LHCN-M2 (cell line): ENCODE data around the gene GPSM3. TPM values are rescaled to one million over a fixed set of nuclear protein-coding genes. Genes with fewer than 3 reads are reported as not detected.
"Not testable (repeated sequence)": the region's sequence is repeated elsewhere in the genome, so short reads cannot be mapped to it uniquely, and the experiment has no call there.

Experiments
- DNase-seq: peaks from one replicate; pipeline ENCODE4 v3.0.0-alpha.2; 2012; ENCODE audit warnings: low read depth
- total RNA-seq: library from RNA; depleted of rRNA; stranded (reverse); fragments of >200 nt; gene quantifications from 2 replicates; pipeline ENCODE4 v1.2.3, GENCODE V29; 2014

Gene GPSM3
- total RNA-seq, 1 experiment from 2014 or later: 1.4 TPM

- no peak for DNase-seq
Observed at GRCh38 chr6:32203426-32204267, 11.2 kb upstream of the GPSM3 start.

- DNase-seq: no peak
Observed at GRCh38 chr6:32202186-32202585, 9.7 kb upstream of the GPSM3 start.

GRCh38 chr6:32200711-32201475, 8.4 kb upstream of the GPSM3 start:
- DNase-seq: no peak

- DNase-seq: no peak
Observed at GRCh38 chr6:32198866-32199265, 6.4 kb upstream of the GPSM3 start.

GRCh38 chr6:32198345-32198696, 5.9 kb upstream of the GPSM3 start:
- DNase-seq: no peak

GRCh38 chr6:32196682-32197616, 4.5 kb upstream of the GPSM3 start:
- DNase-seq: no peak

- peak; percentile 81 for DNase-seq
Observed at GRCh38 chr6:32195902-32196681, 3.6 kb upstream of the GPSM3 start.

GRCh38 chr6:32195652-32195901, 3.1 kb upstream of the GPSM3 start:
- peak; percentile 100 for DNase-seq

GRCh38 chr6:32194825-32195651, 2.6 kb upstream of the GPSM3 start:
- peak; percentile 67 for DNase-seq

- no peak for DNase-seq
Observed at GRCh38 chr6:32194388-32194787, 1.9 kb upstream of the GPSM3 start.

- DNase-seq: not testable (repeated sequence)
Observed at GRCh38 chr6:32193096-32193495, 653 bp upstream of the GPSM3 start.

- no peak for DNase-seq
Observed at GRCh38 chr6:32191696-32192607, 491 bp downstream of the GPSM3 start.

GRCh38 chr6:32190911-32191677, 1.3 kb downstream of the GPSM3 start:
- no peak for DNase-seq

GRCh38 chr6:32190054-32190851, 2.2 kb downstream of the GPSM3 start, which contains the start of gene PBX2:
Gene PBX2, minus strand, starts transcription at chr6:32190202. Its CDS starts 287 bp downstream, at chr6:32189915.
- peak; percentile 85 for DNase-seq

- no peak for DNase-seq
Observed at GRCh38 chr6:32189742-32190053, 2.7 kb downstream of the GPSM3 start.

GRCh38 chr6:32189069-32189741, 3.2 kb downstream of the GPSM3 start:
- DNase-seq: no peak
